Calu3 (cell line): ENCODE data around the gene KDM4B. TPM values are rescaled to one million over a fixed set of nuclear protein-coding genes. Genes with fewer than 3 reads are reported as not detected.

Source experiments
- BruUV-seq: library from RNA; stranded (reverse); fragments of 400-500 nt; replicated peaks from 2 replicates; lab custom pipeline; 2021; lab: Mats Ljungman, UMichigan
- CTCF ChIA-PET: fragments of 300-600 bp; sonication (Branson Sonifier 250); formaldehyde crosslinking; loops from one replicate; lab custom pipeline; 2022; ENCODE audit warnings: antibody characterized with exemption; lab: Charles Lee
- DNase-seq: peaks from one replicate; pipeline ENCODE4 v3.0.0; 2022
- H3K27ac Mint-ChIP-seq: one replicate; pipeline ENCODE4 v1.8.0; 2022; ENCODE audit warnings: mixed read lengths; ENCODE audit not compliant: unreplicated experiment
- H3K27me3 Mint-ChIP-seq: one replicate; pipeline ENCODE4 v1.8.0; 2022; ENCODE audit warnings: mixed read lengths; ENCODE audit not compliant: unreplicated experiment
- H3K36me3 Mint-ChIP-seq: one replicate; pipeline ENCODE4 v1.8.0; 2022; ENCODE audit warnings: mild to moderate bottlenecking, moderate library complexity, mixed read lengths; ENCODE audit not compliant: insufficient read depth, unreplicated experiment
- H3K4me1 Mint-ChIP-seq: one replicate; pipeline ENCODE4 v1.8.0; 2022; ENCODE audit warnings: mild to moderate bottlenecking, low read depth, mixed read lengths; ENCODE audit not compliant: unreplicated experiment
- H3K4me3 Mint-ChIP-seq: one replicate; pipeline ENCODE4 v1.8.0; 2022; ENCODE audit warnings: mild to moderate bottlenecking, low read depth, moderate library complexity, mixed read lengths; ENCODE audit not compliant: unreplicated experiment
- H3K9me3 Mint-ChIP-seq: one replicate; pipeline ENCODE4 v1.8.0; 2022; ENCODE audit warnings: low read depth, mixed read lengths; ENCODE audit not compliant: unreplicated experiment
- intact Hi-C: fragments of 100-400 bp; cut with micrococcal nuclease; formaldehyde crosslinking; loops from one replicate; pipeline ENCODE4 v1.10.0; 2022; ENCODE audit not compliant: unreplicated experiment
- microRNA-seq: library from miRNA; unstranded; fragments of <30 nt; microRNA quantifications from one replicate; pipeline ENCODE4 v1.2.0, GENCODE V29; 2022
- total RNA-seq: library from RNA; stranded (reverse); gene quantifications from 2 replicates; pipeline ENCODE4 v1.2.3, GENCODE V29; 2022
- TF ChIP-seq, protein P1 (sequence below): fragments of 200-600 bp; IDR thresholded peaks from one replicate; pipeline ENCODE4 v1.8.0; 2022; ENCODE audit warnings: antibody characterized with exemption; ENCODE audit not compliant: unreplicated experiment

KDM4B gene
- total RNA-seq, 1 experiment from 2014 or later: 13.9 TPM

DNA sequence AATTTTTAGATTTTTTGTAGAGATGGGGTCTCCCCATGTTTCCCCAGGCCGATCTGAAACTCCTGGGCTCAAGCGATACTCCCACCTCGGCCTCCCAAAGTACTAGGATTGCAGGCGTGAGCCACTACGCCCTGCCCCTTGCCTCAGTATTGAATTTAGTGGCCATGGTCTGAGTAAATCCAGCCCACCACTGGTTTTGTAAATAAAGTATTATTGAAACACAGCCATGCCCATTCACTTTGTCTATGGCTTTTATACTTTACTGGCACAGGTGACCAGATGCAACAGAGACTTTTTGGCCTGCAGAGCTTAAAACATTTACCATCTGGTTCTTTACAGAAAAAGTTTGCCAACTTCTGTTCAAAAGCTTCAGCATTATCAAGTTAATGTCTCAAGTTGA is 227.9 kb downstream of the KDM4B start:
- CTCF ChIA-PET: interaction anchor here (1.6 kb wide), 1 partner anchor 24 kb away, joined by 3 read pairs; no protein-coding TSS in a partner anchor
- Mint-ChIP-seq H3K27ac (no peak overlapping the region), H3K9me3 (peaks cover 2% of the 10 kb centered on the region), H3K4me1 (no peaks in the 10 kb centered on the region), H3K4me3 (no peak overlapping the region), H3K27me3 (no peaks in the 10 kb centered on the region), H3K36me3 (no peaks in the 10 kb centered on the region)
- no TSS peak for BruUV-seq
- no peak for DNase-seq
- TF ChIP-seq, protein P1, sequence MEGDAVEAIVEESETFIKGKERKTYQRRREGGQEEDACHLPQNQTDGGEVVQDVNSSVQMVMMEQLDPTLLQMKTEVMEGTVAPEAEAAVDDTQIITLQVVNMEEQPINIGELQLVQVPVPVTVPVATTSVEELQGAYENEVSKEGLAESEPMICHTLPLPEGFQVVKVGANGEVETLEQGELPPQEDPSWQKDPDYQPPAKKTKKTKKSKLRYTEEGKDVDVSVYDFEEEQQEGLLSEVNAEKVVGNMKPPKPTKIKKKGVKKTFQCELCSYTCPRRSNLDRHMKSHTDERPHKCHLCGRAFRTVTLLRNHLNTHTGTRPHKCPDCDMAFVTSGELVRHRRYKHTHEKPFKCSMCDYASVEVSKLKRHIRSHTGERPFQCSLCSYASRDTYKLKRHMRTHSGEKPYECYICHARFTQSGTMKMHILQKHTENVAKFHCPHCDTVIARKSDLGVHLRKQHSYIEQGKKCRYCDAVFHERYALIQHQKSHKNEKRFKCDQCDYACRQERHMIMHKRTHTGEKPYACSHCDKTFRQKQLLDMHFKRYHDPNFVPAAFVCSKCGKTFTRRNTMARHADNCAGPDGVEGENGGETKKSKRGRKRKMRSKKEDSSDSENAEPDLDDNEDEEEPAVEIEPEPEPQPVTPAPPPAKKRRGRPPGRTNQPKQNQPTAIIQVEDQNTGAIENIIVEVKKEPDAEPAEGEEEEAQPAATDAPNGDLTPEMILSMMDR: no peak
- intact Hi-C loops: no loop called here

DNA sequence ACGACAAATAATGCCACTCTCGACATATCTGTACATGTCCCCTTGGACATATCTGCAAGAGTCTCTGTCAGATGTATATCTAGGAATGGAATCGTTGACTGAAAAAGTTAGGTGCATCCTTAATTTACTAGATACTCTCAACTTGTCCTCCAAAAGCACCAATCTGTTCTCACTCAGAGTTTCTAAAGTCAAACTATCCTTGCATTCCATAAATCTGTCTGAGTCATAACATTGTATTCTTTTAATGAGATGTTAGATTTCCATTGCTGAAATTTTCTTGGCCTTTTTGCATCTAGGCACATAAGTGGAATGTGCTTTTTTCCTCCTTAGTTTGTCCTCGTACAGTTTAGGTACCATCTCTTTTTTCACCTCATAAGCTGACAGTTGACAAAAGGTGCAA is 231.9 kb downstream of the KDM4B start:
- no TSS peak for BruUV-seq
- CTCF ChIA-PET: no interaction called here
- H3K36me3 Mint-ChIP-seq: no peaks in the 10 kb centered on the region
- H3K27ac Mint-ChIP-seq: no peak overlapping the region
- H3K4me3 Mint-ChIP-seq: no peak overlapping the region
- H3K4me1 Mint-ChIP-seq: no peaks in the 10 kb centered on the region
- H3K27me3 Mint-ChIP-seq: no peaks in the 10 kb centered on the region
- intact Hi-C loops: no loop called here
- DNase-seq: no peak
- TF ChIP-seq, protein P1: no peak
- H3K9me3 Mint-ChIP-seq: peaks cover 2% of the 10 kb centered on the region

DNA sequence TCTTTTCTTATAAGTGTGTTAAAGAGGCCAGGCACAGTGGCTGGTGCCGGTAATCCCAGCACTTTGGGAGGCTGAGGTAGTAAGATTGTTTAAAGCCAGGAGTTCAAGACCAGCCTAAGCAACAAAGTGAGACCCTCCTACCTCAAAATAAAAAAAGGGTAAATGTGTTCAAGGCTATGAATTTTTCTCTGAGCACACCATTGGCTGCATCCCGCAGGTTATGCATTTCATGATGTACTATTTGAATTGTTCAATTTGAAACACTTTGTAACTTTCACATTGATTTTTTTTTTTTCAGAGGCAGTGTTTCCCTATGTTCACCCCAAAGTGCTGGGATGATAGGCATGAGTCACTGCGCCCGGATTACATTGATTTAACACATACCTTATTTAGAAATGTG is 233.6 kb downstream of the KDM4B start:
- intact Hi-C loops: no loop called here
- no peak overlapping the region for H3K4me3 Mint-ChIP-seq
- CTCF ChIA-PET: no interaction called here
- DNase-seq: no peak
- no peak overlapping the region for H3K27ac Mint-ChIP-seq
- H3K9me3 Mint-ChIP-seq: peaks cover 2% of the 10 kb centered on the region
- H3K36me3 Mint-ChIP-seq: no peaks in the 10 kb centered on the region
- H3K27me3 Mint-ChIP-seq: no peaks in the 10 kb centered on the region
- TF ChIP-seq, protein P1: no peak
- no TSS peak for BruUV-seq
- H3K4me1 Mint-ChIP-seq: no peaks in the 10 kb centered on the region

Small RNA genes within 50 kb of the gene (microRNA-seq; reads per million reads assigned to microRNA genes)
- gene MIR4747: 1.4 reads per million

Other genes starting within 250 kb of the KDM4B start
- gene DPP9, start 245.3 kb upstream of the KDM4B start, total RNA-seq: 52.2 and 59.2 TPM in 2 replicates
- gene FEM1A, start 177.4 kb upstream of the KDM4B start, total RNA-seq: 8.8 and 10.2 TPM in 2 replicates
- gene TICAM1, start 137.4 kb upstream of the KDM4B start, total RNA-seq: 13.5 and 15.8 TPM in 2 replicates
- 38.6 and 43.7 TPM in 2 replicates for gene PLIN3, start 101.4 kb upstream of the KDM4B start, total RNA-seq
- not detected in 2 replicates for gene ARRDC5, start 66.2 kb upstream of the KDM4B start, total RNA-seq
- 41.0 and 45.2 TPM in 2 replicates for gene UHRF1, start 59.6 kb upstream of the KDM4B start, total RNA-seq